ENCODE data around the gene C19orf47.
"Not testable (repeated sequence)": the region's sequence is repeated elsewhere in the genome, so short reads cannot be mapped to it uniquely, and the experiment has no call there.

The C19orf47 gene

DNA sequence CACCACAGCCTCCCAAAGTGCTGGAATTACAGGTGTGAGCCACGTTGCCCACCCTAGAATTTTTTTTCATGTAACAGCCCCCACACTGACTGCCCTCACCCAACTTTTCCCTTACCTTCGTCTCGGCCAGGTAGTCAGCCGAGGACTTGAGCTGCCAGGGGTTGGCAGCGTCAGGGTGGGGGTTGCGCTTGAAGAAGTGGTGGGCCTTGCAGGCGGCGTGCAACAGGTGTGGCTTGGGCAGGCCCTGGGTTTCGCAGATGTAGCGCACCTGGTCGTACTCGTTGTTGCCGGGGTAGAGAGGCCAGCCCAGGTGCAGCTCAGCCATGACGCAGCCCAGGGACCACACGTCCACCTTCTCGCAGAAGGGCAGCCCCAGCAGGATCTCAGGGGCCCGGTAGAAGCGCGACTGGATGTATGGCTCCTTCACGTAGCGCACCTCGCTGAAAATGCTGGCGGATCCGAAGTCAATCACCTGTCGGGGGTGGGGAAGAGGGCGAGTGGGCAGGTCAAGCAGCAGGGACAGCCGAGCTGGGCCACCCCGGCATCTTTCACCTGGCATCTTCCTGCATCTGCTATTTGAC, 35.6 kb upstream of the C19orf47 start:
- TF ChIP-seq ZNF274 (IDR thresholded peaks at IDR 0.05; ENCODE audit: low read depth, low read length) = no peak
- H3K4me3 ChIP-seq (ENCODE audit: low read length) = no peak overlapping the region

DNA sequence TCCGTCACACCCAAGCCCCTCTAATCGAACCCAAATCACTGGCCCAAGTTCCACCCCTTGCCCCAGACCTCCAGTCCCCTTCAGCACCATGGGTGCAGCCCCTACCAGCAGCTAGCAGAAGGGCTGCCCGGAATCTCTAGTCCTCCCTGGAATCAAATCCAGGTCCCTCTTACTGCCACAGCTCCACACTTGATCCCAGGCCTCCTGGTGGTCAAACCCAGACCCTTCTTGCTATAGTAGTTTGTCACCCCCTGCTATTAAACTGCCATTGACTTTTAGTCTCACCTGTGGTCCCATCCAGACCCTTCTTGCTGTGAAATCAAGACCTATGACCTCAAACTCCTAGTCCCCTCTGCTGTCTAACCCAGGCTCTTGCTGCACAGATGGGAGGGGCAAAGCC, 33.1 kb upstream of the C19orf47 start:
- no peak overlapping the region for H3K4me3 ChIP-seq (ENCODE audit: low read length)
- TF ChIP-seq ZNF274 (IDR thresholded peaks at IDR 0.05; ENCODE audit: low read depth, low read length) = no peak

DNA sequence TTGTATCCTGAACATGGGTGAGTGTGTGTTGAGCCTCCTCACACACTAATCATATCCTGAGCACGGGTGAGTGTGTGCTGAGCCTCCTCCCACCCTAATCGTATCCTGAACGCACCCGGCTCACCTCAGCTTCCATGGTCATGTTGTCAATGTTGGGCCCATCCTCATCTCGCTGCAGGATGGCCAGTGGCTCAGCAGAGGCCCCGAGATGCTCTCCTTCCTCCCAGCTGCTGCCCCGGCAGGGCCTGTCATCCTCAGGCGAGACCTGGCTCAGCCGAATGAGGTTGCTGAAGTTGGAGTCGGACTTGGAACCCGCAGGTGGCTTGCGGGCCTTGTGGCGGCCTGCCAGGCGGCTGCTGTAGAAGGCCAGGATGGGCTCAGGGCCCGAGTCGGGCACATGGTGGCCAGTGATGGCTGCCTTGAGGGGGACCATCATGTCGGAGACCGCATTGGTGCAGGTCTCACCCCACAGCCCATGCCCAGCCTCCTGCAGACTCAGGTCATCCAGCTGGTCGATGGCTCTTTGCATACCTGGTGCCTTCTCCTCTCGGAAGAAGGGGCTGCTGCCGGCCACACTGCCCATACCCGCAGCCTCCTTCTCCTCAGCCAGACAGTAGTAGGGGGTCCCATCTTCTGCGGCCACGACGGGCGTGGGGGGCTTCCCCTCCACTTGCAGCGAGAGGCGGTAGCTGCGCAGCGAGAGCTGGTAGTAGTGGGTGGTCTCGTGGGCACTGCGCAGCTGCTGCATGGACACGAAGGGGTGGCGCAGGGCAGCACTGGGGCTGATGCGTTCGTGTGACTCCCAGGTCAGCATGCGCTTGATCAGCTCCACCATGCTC, 32.2 kb upstream of the C19orf47 start:
- no peak for TF ChIP-seq ZNF274 (IDR thresholded peaks at IDR 0.05; ENCODE audit: low read depth, low read length)
- H3K4me3 ChIP-seq (ENCODE audit: low read length) = no peak overlapping the region

DNA sequence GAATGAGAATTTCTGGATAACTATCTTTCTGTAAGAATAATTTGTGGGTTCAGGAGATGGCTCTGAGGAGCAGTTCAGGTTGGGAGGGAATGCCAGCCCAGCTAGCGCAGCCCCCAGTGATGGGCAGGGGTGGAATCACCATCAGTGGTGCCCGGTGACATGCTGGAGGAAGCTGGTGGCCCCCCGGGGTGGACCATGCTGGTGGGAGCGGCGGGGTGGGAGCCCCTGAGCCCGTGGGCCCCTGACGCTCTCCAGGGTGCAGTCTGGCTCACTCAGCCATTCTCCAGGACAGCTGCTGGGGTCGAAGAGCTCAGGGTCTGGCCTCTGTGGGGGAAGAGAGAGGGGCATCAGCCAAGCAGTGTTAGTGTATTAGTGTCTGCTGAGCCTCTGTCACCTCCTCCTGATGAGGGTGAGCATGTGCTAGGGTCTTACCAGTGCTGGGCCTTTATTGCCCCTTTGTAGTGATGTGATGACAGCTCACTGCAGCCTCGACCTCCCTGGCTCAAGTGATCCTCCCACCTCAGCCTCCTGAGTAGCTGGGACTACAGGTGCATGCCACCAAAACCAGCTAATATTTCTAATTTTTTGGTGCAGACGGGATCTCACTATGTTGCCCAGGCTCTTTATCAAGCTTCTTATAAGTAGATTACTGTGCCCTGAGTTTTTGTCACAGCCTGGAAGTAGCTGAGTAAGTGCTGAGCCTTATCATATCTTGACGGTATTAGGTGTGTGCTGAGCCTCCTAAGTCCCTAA, 31.4 kb upstream of the C19orf47 start:
- no peak overlapping the region for H3K4me3 ChIP-seq (ENCODE audit: low read length)
- no peak for TF ChIP-seq ZNF274 (IDR thresholded peaks at IDR 0.05; ENCODE audit: low read depth, low read length)

DNA sequence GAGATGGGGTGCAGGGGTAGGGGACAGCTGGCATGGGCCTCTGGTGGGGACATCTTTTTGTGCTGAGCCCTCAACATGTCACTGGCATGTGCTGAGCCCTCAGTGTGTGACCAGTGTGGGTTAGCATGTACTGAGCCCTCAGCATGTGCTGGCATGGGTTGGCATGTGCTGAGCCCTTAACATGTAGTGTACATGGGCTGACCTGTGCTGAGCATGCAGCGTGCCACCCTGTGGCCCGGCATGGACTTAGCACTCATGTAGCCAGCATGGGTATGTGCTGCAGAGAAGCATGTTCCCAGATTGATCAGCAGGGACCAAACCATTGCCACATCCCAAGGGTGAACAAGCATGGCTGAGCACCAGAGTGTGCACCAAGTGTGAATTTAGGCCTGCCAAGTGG, 30.3 kb upstream of the C19orf47 start:
- no peak overlapping the region for H3K4me3 ChIP-seq (ENCODE audit: low read length)
- TF ChIP-seq ZNF274 (IDR thresholded peaks at IDR 0.05; ENCODE audit: low read depth, low read length) = no peak

DNA sequence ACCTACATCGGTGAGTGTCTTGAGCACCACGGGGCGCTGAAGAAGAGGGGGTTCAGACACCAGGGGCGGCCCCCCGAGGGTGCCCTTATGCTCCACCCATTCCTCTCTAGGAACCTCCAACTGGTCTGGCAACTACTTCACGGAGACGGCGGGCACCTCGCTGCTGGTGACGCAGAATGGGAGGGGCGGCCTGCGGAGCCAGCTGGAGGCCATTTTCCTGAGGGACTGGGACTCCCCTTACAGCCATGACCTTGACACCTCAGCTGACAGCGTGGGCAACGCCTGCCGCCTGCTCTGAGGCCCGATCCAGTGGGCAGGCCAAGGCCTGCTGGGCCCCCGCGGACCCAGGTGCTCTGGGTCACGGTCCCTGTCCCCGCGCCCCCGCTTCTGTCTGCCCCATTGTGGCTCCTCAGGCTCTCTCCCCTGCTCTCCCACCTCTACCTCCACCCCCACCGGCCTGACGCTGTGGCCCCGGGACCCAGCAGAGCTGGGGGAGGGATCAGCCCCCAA, 29.7 kb upstream of the C19orf47 start:
- no peak for TF ChIP-seq ZNF274 (IDR thresholded peaks at IDR 0.05; ENCODE audit: low read depth, low read length)
- no peak overlapping the region for H3K4me3 ChIP-seq (ENCODE audit: low read length)

DNA sequence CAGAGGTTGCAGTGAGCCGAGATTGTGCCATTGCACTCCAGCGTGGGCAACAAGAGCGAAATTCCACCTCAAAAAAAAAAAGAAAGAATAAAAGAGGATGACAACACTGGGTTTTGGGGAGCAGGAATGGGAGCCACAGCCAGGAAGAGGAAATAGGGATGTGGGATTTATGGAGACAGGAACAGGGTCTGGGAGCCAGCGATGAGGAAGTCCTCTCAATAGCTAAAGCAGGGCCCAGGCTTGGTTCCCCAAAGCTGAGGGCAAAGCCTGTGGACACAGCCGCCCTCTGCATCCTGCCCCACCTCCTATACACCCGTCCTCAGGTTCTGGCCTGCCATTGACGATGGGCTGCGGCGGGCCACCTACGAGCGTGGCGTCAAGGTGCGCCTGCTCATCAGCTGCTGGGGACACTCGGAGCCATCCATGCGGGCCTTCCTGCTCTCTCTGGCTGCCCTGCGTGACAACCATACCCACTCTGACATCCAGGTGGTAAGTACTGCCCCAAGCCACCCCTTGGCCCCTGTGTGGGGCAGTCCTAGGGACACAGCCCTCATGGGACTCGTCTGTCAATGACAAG, 28.2 kb upstream of the C19orf47 start:
- H3K4me3 ChIP-seq (ENCODE audit: low read length) = no peak overlapping the region
- no peak for TF ChIP-seq ZNF274 (IDR thresholded peaks at IDR 0.05; ENCODE audit: low read depth, low read length)

DNA sequence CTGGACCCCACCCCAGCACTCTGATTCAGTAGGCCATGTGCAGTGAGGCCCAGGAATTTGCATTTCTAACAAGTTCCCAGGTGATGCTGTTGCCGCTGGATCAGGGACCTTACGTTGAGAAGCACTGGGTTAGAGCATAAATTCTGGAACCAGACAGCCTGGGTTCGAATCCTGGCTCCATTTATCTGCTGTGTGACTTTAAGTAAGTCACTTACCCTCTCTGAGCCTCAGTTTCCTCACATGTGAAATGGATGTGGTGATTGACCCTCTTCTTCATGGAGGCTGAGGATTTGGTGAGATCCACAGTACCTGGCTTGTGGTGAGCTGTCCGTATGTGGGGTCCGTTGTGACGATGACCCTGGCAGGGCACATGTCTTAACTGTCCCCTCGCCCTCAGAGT, 25.9 kb upstream of the C19orf47 start:
- no peak overlapping the region for H3K4me3 ChIP-seq (ENCODE audit: low read length)
- TF ChIP-seq ZNF274 (IDR thresholded peaks at IDR 0.05; ENCODE audit: low read depth, low read length) = no peak

DNA sequence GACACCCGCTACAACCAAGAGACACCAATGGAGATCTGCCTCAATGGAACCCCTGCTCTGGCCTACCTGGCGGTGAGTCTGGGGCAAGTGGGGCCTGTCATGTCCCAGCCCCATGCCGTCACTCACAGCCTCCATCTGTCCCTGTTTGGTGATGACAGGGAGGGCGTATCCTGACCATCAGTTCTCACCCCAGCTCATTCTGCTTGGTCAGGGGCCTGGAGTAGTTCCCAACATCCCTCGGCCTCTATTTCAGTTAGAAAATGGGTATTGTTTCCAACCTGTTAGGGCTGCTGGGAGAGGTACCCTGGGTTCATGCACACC, 23.6 kb upstream of the C19orf47 start:
- TF ChIP-seq ZNF274 (IDR thresholded peaks at IDR 0.05; ENCODE audit: low read depth, low read length) = no peak
- no peak overlapping the region for H3K4me3 ChIP-seq (ENCODE audit: low read length)

DNA sequence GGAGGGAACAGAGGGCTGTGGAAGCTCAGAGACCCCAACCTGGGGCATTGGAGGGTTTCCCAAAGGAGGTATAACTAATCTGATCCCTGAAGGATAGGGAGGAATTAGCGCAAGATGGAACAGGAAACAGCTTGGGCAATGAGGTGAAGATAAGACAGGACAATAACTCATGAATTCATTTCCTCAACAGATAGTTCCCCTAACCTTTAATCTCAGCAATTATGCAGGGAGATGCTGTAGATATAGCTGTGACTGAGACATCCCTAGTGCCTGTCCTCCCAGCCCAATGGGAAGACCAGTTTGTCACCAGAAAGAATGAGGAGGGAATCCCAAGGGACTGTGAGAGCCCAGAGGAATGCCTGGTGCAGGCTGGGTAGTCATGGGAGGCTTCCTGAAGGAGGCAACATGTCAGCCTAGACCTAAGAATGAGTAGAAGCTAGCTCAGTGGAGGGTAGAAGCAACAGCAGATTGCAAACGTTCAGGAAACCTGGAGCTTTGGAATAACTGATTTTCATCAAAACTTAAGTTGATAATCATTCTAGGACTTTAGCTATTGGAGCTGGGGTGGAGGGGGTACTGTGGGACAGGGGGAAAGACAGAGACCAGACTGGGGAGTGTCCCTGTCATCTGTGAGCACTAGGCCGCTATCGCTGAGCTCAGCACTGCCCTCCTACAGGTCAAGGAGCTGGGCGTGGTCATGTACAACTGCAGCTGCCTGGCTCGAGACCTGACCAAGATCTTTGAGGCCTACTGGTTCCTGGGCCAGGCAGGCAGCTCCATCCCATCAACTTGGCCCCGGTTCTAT, 23.0 kb upstream of the C19orf47 start:
- H3K4me3 ChIP-seq (ENCODE audit: low read length) = no peak overlapping the region
- TF ChIP-seq ZNF274 (IDR thresholded peaks at IDR 0.05; ENCODE audit: low read depth, low read length) = no peak

DNA sequence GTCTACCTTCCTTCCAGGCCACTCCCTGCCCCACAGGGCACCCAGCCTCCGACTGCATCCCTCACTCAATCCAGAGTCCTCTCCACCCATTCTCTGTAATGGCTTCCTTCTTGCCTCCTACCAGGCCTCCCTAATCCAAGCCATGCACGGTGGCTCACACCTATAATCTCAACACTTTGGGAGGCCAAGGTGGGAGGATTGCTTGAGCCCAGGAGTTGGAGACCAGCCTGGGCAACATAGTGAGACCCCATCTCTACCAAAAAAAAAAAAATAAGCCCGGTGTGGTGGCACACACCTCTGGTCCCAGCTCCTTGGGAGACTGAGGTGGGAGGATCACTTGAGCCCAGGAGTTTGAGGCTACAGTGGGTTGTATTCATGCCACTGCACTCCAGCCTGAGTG, 22.1 kb upstream of the C19orf47 start:
- not testable (repeated sequence) for H3K4me3 ChIP-seq (ENCODE audit: low read length)

DNA sequence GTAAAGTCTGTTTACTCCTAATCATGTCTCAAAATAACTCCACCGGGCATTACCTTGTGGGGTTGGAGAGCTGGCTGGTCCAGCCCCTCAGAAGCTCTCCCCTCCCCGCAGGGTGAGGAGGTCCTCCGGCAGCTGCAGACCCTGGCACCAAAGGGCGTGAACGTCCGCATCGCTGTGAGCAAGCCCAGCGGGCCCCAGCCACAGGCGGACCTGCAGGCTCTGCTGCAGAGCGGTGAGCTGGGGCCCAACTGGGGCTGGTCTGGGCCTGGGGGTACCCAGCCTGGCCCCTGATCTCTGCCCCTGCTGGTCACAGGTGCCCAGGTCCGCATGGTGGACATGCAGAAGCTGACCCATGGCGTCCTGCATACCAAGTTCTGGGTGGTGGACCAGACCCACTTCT, 21.6 kb upstream of the C19orf47 start:
- TF ChIP-seq ZNF274 (IDR thresholded peaks at IDR 0.05; ENCODE audit: low read depth, low read length) = no peak
- no peak overlapping the region for H3K4me3 ChIP-seq (ENCODE audit: low read length)

DNA sequence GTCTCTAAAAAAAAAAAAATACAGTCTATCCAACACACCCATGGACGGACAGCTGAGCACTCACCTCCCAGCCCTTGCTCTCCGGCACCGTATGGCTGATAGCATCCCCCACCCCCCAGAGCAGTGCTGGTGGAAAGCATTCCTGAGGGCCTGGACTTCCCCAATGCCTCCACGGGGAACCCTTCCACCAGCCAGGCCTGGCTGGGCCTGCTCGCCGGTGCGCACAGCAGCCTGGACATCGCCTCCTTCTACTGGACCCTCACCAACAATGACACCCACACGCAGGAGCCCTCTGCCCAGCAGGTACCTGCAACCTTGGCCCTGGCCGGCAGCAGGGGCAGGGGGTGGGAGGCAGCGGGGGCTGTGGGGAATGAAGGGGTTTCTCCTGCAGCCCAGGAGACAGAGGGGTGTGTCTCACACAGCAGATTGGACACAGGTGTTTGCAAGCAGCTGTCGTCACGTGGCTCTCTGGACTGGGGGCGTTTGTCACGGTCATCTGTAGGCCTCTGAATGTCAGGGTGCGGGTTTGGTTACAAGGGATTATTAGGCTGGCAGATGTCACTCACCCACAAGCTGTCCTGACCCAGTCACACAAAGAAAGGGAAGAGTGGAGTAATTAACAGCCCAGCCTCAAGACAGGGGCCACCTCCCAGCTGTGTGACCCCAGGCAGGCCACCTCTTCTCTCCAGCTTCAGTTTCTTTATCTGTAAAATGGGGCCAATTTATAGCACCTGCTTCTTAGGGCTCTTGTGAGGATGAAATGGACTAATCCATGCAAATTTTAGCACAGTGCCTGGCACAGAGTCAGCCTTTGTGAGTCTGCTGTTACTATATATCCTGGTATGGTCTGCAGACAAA, 19.6 kb upstream of the C19orf47 start:
- H3K4me3 ChIP-seq (ENCODE audit: low read length) = no peak overlapping the region
- TF ChIP-seq ZNF274 (IDR thresholded peaks at IDR 0.05; ENCODE audit: low read depth, low read length) = no peak

All from GM08714 (cell line).